ENCODE data around the gene TPH1. TPM values are rescaled to one million over a fixed set of nuclear protein-coding genes. Genes with fewer than 3 reads are reported as not detected.
"Not testable (repeated sequence)": the region's sequence is repeated elsewhere in the genome, so short reads cannot be mapped to it uniquely, and the experiment has no call there.

Gene TPH1
- total RNA-seq, 4 donors from 2014 or later = 0.07 to 0.51 (median 0.10) TPM

GRCh38 chr11:18010121-18010670 lies 35.9 kb downstream of the TPH1 start:
- DNase-seq (no peak), ATAC-seq (no peak)
- TF ChIP-seq POLR2A (IDR thresholded peaks at IDR 0.05) (no peak), CTCF (IDR thresholded peaks at IDR 0.05 in 4 of 5, conservative IDR thresholded peaks at IDR 0.05 in 1 of 5) (no peak)
- in situ Hi-C loops (cut with MboI; ENCODE audit: low sequenced_read_pairs in 4 of 4) (no loop called here), intact Hi-C loops (cut with DNase I; ENCODE audit: low total_unique reads) (loop anchor here (5.0 to 10.0 kb wide), 3 partner anchors 97 to 685 kb away; partner anchors contain the start of genes LDHA, SAAL1 and TMEM86A)
- Histone ChIP-seq H3K27ac (no peak overlapping the region), H3K4me3 (no peak overlapping the region), H3K9me3 (no peaks in the 10 kb centered on the region), H3K27me3 (no peaks in the 10 kb centered on the region), H3K4me1 (peaks cover 9 to 14% of the 10 kb centered on the region in 2 donors), H3K36me3 (peaks cover 0 to 7% of the 10 kb centered on the region in 2 donors)

GRCh38 chr11:18005376-18006129 lies 40.5 kb downstream of the TPH1 start:
- H3K4me1 ChIP-seq = no peaks in the 10 kb centered on the region
- no peak for DNase-seq
- H3K36me3 ChIP-seq = peaks cover 0 to 33% of the 10 kb centered on the region in 2 donors
- H3K27me3 ChIP-seq = no peaks in the 10 kb centered on the region
- H3K4me3 ChIP-seq = no peak overlapping the region
- no peak overlapping the region for H3K27ac ChIP-seq
- TF ChIP-seq CTCF (IDR thresholded peaks at IDR 0.05 in 4 of 5, conservative IDR thresholded peaks at IDR 0.05 in 1 of 5) = no peak
- no peak for TF ChIP-seq POLR2A (IDR thresholded peaks at IDR 0.05)
- intact Hi-C loops (cut with DNase I; ENCODE audit: low total_unique reads) (no loop called here), in situ Hi-C loops (cut with MboI; ENCODE audit: low sequenced_read_pairs in 4 of 4) (no loop called here)
- ATAC-seq = no peak
- no peaks in the 10 kb centered on the region for H3K9me3 ChIP-seq

GRCh38 chr11:18001191-18001590 lies 44.9 kb downstream of the TPH1 start:
- no peaks in the 10 kb centered on the region for H3K27me3 ChIP-seq
- in situ Hi-C loops (cut with MboI; ENCODE audit: low sequenced_read_pairs in 4 of 4) (no loop called here), intact Hi-C loops (cut with DNase I; ENCODE audit: low total_unique reads) (no loop called here)
- H3K4me3 ChIP-seq = no peak overlapping the region
- DNase-seq (no peak), ATAC-seq (no peak)
- TF ChIP-seq CTCF (IDR thresholded peaks at IDR 0.05 in 4 of 5, conservative IDR thresholded peaks at IDR 0.05 in 1 of 5) = no peak
- TF ChIP-seq POLR2A (IDR thresholded peaks at IDR 0.05) = no peak
- peaks cover 0 to 53% of the 10 kb centered on the region in 2 donors for H3K36me3 ChIP-seq
- no peaks in the 10 kb centered on the region for H3K4me1 ChIP-seq
- no peaks in the 10 kb centered on the region for H3K9me3 ChIP-seq
- H3K27ac ChIP-seq = no peak overlapping the region

- intact Hi-C loops (cut with DNase I; ENCODE audit: low total_unique reads) (no loop called here), in situ Hi-C loops (cut with MboI; ENCODE audit: low sequenced_read_pairs in 4 of 4) (no loop called here)
- H3K27ac ChIP-seq = no peak overlapping the region
- H3K4me1 ChIP-seq = no peaks in the 10 kb centered on the region
- H3K9me3 ChIP-seq = no peaks in the 10 kb centered on the region
- no peaks in the 10 kb centered on the region for H3K27me3 ChIP-seq
- peaks cover 0 to 51% of the 10 kb centered on the region in 2 donors for H3K36me3 ChIP-seq
- no peak for DNase-seq
- no peak for ATAC-seq
- no peak for TF ChIP-seq POLR2A (IDR thresholded peaks at IDR 0.05)
- no peak for TF ChIP-seq CTCF (IDR thresholded peaks at IDR 0.05 in 4 of 5, conservative IDR thresholded peaks at IDR 0.05 in 1 of 5)
- no peak overlapping the region for H3K4me3 ChIP-seq
Observed at GRCh38 chr11:18000760-18001159, 45.3 kb downstream of the TPH1 start.

- H3K27ac ChIP-seq; intact Hi-C loops (cut with DNase I; ENCODE audit: low total_unique reads); DNase-seq; ATAC-seq; H3K4me3 ChIP-seq; H3K9me3 ChIP-seq; H3K4me1 ChIP-seq; in situ Hi-C loops (cut with MboI; ENCODE audit: low sequenced_read_pairs in 4 of 4); H3K27me3 ChIP-seq: not testable (repeated sequence)
- peaks cover 0 to 56% of the 10 kb centered on the region in 2 donors for H3K36me3 ChIP-seq
Observed at GRCh38 chr11:18000128-18000527, 45.9 kb downstream of the TPH1 start.

All from gastrocnemius medialis (tissue), 4 donors.